RWPE1 (cell line): ENCODE measurements around the gene CPEB2.
"Not testable (repeated sequence)": the region's sequence is repeated elsewhere in the genome, so short reads cannot be mapped to it uniquely, and the experiment has no call there.

ENCODE experiments used
- CTCF ChIA-PET: fragments of 350-600 bp; sonication (Branson Sonifier 250); formaldehyde crosslinking; extraction: SDS; loops from one replicate; lab custom pipeline; 2021; lab: Yijun Ruan, JAX
- POLR2A ChIA-PET: fragments of 400-600 bp; formaldehyde crosslinking; extraction: SDS; loops from one replicate; lab custom pipeline; 2020; ENCODE audit warnings: antibody characterized with exemption; ENCODE audit not compliant: low non-redundant PET; lab: Yijun Ruan, JAX
- DNase-seq: peaks from one replicate; pipeline ENCODE4 v3.0.0; 2012; ENCODE audit warnings: low spot score
- H3K27ac ChIP-seq: fragments of 450-650 bp; 2 replicates; pipeline ENCODE4 v1.5.1; 2017
- TF ChIP-seq, protein P1 (sequence below): fragments of 450-650 bp; conservative IDR thresholded peaks from 2 replicates; pipeline ENCODE4 v1.5.1; 2017; ENCODE audit warnings: low read depth, mild to moderate bottlenecking

CPEB2 gene

DNA sequence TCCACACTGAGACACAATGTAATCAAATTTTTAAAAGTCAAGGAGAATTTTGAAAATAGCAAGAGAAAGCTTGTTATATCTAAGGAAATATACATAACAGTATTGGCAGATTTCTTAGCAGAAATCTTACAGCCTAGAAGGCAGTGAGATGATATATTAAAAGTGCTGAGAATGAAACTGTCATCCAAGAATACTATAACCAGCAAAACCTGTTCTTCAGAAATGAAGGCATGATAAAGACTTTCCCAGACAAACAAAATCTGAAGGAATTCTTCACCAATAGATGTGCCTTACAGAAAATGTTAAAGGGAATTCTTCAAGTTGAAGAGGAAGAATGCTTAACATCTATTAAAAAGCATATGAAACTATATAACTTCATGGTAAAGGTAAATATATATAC, 73.6 kb downstream of the CPEB2 start:
- POLR2A ChIA-PET: no interaction called here
- CTCF ChIA-PET: no interaction called here
- no peak overlapping the region for H3K27ac ChIP-seq
- no peak for DNase-seq
- TF ChIP-seq, protein P1, sequence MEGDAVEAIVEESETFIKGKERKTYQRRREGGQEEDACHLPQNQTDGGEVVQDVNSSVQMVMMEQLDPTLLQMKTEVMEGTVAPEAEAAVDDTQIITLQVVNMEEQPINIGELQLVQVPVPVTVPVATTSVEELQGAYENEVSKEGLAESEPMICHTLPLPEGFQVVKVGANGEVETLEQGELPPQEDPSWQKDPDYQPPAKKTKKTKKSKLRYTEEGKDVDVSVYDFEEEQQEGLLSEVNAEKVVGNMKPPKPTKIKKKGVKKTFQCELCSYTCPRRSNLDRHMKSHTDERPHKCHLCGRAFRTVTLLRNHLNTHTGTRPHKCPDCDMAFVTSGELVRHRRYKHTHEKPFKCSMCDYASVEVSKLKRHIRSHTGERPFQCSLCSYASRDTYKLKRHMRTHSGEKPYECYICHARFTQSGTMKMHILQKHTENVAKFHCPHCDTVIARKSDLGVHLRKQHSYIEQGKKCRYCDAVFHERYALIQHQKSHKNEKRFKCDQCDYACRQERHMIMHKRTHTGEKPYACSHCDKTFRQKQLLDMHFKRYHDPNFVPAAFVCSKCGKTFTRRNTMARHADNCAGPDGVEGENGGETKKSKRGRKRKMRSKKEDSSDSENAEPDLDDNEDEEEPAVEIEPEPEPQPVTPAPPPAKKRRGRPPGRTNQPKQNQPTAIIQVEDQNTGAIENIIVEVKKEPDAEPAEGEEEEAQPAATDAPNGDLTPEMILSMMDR: no peak

- POLR2A ChIA-PET: no interaction called here
- DNase-seq: no peak
- TF ChIP-seq, protein P1: no peak
- no peak overlapping the region for H3K27ac ChIP-seq
- CTCF ChIA-PET: no interaction called here
Observed at GRCh38 chr4:15077969-15078368, 75.7 kb downstream of the CPEB2 start.

GRCh38 chr4:15078682-15079642, 76.7 kb downstream of the CPEB2 start:
- TF ChIP-seq, protein P1: no peak
- DNase-seq: no peak
- ChIA-PET POLR2A (no interaction called here), CTCF (no interaction called here)
- no peak overlapping the region for H3K27ac ChIP-seq

DNA sequence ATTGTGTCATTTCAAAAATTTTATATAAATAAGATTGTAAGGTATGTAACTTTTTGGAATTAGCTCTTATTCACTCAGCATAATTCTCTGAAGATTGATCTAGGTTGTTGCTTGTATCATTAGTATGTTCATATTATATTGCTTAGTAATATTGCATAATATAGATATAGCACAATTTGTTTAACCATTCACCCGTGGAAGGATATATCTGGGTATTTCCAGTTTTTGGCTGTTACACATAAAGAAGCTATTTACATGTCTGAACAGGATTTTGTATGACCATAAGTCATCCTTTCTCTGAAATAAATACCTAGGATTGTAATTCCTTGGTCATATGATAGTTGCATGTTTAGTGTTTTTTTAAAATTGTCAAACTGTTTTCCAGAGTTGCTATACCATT, 82.5 kb downstream of the CPEB2 start:
- POLR2A ChIA-PET: no interaction called here
- CTCF ChIA-PET: no interaction called here

GRCh38 chr4:15085762-15086161, 83.5 kb downstream of the CPEB2 start:
- H3K27ac ChIP-seq, POLR2A ChIA-PET, CTCF ChIA-PET, DNase-seq: not testable (repeated sequence)

More for the DNA sequence above, 82.5 kb downstream of the CPEB2 start:
- TF ChIP-seq, protein P1: no peak
- H3K27ac ChIP-seq: no peak overlapping the region
- DNase-seq: no peak

- DNase-seq, CTCF ChIA-PET, POLR2A ChIA-PET, H3K27ac ChIP-seq: not testable (repeated sequence)
Observed at GRCh38 chr4:15086259-15086658, 84.0 kb downstream of the CPEB2 start.

DNA sequence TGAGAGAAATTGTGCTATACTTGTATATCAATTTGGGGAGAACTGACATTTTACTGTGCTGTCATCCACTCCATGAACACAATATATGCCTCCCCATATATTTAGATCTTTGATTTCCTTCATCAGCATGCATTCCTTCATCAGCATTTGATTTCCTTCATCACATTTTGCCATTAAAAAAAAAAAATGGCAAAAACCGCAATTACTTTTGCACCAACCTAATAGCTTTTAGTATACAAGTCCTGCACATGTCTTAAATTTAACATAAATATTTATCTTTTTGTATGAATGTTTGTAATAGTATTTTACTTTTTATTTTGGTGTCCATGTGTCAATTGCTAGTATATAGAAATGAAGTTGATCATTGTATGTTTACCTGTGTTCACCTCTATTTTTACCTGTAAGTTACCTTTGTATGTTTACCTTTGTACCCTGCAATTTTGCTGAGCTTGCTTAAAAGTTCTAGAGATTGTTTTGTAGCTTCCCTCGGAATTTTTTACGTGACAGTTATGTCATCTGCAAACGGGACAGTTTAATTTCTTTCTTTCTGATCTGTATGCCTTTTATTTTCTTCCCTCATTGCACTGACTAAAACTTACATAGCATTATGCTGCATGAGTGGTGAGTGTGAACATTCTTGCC, 86.2 kb downstream of the CPEB2 start:
- TF ChIP-seq, protein P1: no peak
- ChIA-PET CTCF (no interaction called here), POLR2A (no interaction called here)
- no peak for DNase-seq
- H3K27ac ChIP-seq: no peak overlapping the region
